ENCODE results near the gene ANKRD28. TPM values are rescaled to one million over a fixed set of nuclear protein-coding genes. Genes with fewer than 3 reads are reported as not detected.

The ANKRD28 gene
- total and polyA plus RNA-seq, 2 experiments from 2014 or later: 15.2 to 61.3 TPM

- H3K9me2 ChIP-seq (ENCODE audit: insufficient read depth): no peaks in the 10 kb centered on the region
- H2AFZ ChIP-seq: no peak overlapping the region
- Mint-ChIP-seq H3K27me3 (ENCODE audit: insufficient read depth, low read depth, poor library complexity) (no peaks in the 10 kb centered on the region), H3K4me1 (peaks cover 23% of the 10 kb centered on the region), H3K9me3 (no peaks in the 10 kb centered on the region), H3K36me3 (ENCODE audit: low read depth) (no peaks in the 10 kb centered on the region), H3K4me3 (no peak overlapping the region), H3K27ac (no peak overlapping the region)
- no peaks in the 10 kb centered on the region for H3K27me3 ChIP-seq (ENCODE audit: insufficient read depth)
- H4K20me1 ChIP-seq (replicated peaks; ENCODE audit: insufficient read depth): no peaks in the 10 kb centered on the region
- H3K4me2 ChIP-seq: no peak overlapping the region
- ATAC-seq (no peak), DNase-seq (ENCODE audit: low spot score) (no peak)
- H3K4me3 ChIP-seq: no peak overlapping the region
- H3K4me1 ChIP-seq (ENCODE audit: insufficient read depth): 0 out of 2 replicates have a peak, but pooled peaks cover 5% of the 10 kb centered on the region
- peaks cover 82% of the 10 kb centered on the region for H3K79me2 ChIP-seq (replicated peaks; ENCODE audit: insufficient read depth)
- no peaks in the 10 kb centered on the region for H3K36me3 ChIP-seq (ENCODE audit: insufficient read depth)
- H3K27ac ChIP-seq (ENCODE audit: low read depth): no peak overlapping the region
- H3F3A ChIP-seq (replicated peaks; ENCODE audit: low read depth): no peaks in the 10 kb centered on the region
- TF ChIP-seq ZNF462 (CRISPR knock-in tag; IDR thresholded peaks at IDR 0.05): no peak
- TF ChIP-seq ETS1 (IDR thresholded peaks at IDR 0.05): no peak
- TF ChIP-seq EZH2phosphoT487 (IDR thresholded peaks at IDR 0.05; ENCODE audit: unreplicated experiment): no peak
- no peak for TF ChIP-seq EZH2 (IDR thresholded peaks at IDR 0.05; ENCODE audit: low read depth, unreplicated experiment)
- TF ChIP-seq ZNF114 (CRISPR knock-in tag; IDR thresholded peaks at IDR 0.05): no peak
- no peak for TF ChIP-seq STAT1 (IDR thresholded peaks at IDR 0.05; ENCODE audit: unreplicated experiment)
- no peak for TF ChIP-seq NANOG (IDR thresholded peaks at IDR 0.05; ENCODE audit: borderline replicate concordance)
- no peak for TF ChIP-seq CREB1 (CRISPR knock-in tag; IDR thresholded peaks at IDR 0.05; ENCODE audit: low read depth)
- no peak for TF ChIP-seq JUNB (IDR thresholded peaks at IDR 0.05; ENCODE audit: unreplicated experiment)
- no peak for TF ChIP-seq CTCF (conservative IDR thresholded peaks at IDR 0.05; ENCODE audit: low read depth in 2 of 2)
- no peak for TF ChIP-seq ZNF331 (CRISPR knock-in tag; IDR thresholded peaks at IDR 0.05; ENCODE audit: low read depth)
- no peak for TF ChIP-seq REST (IDR thresholded peaks at IDR 0.05; ENCODE audit: unreplicated experiment)
- no peak for TF ChIP-seq POLR2AphosphoS5 (IDR thresholded peaks at IDR 0.05; ENCODE audit: low read depth)
These were observed 6.1 kb upstream of the ANKRD28 start for GRCh38 chr3:15803921-15804320.
